CD4-positive, alpha-beta T cell treated with Interferon gamma for 1 hour (primary cell): Measurements from ENCODE around the gene PRDX3.

ENCODE experiments used
- DNase-seq: peaks from one replicate; pipeline ENCODE4 v3.0.0-alpha.2; 2020

Gene PRDX3

GRCh38 chr10:119178372-119179119, at the start of gene PRDX3:
PRDX3 (minus strand) TSS chr10:119178812; CDS start chr10:119178790, 22 bp downstream.
- DNase-seq, result peak; percentile 88

- no peak for DNase-seq
Measured at GRCh38 chr10:119227825-119228224, 49.2 kb upstream of the PRDX3 start.

DNA sequence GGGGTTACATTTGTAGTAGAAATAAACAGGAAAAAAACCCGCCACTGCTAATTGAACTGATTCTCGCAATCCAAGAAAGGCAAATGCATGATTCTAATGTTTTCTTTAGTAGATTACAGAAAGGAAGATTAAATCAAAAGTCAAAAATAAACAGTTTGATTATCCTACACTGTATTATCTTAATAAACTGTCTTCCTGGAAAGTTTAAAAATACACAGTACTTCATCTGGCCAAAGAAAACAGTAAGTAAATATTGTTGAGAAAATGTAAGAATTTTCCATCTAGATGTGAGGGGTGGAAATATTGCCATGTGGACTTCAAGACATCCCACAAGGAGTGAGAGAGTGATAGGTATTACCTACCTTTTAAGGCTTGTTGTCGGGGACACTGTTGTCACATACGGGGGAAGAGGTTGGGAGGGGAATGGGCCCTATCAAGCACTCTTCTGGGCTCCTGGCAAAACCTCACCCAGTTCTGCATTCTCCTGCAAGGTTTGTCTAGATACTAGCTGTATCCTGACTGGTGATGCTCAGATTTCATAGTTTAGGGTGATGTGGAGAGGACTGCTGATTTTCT, 46.6 kb upstream of the PRDX3 start:
- DNase-seq, result no peak

DNA sequence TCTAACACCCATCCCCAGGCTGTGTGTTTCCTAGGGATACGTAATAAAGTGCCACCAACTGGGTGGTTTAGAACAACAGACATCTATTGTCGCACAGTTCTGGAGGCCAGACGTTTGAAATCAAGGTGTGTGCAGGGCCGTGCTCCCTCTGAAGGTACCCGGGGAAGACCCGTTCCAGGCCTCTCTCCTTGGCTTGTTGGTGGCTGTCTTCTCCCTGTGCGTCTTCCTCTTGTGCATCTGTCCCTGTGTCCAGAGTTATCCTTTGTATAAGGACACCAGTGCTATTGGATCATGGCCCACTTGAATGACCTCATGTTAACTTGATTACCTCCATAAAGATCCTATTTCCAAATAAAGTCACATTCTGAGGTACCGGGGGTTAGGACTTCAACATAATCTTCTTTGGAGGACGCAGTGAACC, 44.4 kb upstream of the PRDX3 start:
- DNase-seq, result no peak

DNA sequence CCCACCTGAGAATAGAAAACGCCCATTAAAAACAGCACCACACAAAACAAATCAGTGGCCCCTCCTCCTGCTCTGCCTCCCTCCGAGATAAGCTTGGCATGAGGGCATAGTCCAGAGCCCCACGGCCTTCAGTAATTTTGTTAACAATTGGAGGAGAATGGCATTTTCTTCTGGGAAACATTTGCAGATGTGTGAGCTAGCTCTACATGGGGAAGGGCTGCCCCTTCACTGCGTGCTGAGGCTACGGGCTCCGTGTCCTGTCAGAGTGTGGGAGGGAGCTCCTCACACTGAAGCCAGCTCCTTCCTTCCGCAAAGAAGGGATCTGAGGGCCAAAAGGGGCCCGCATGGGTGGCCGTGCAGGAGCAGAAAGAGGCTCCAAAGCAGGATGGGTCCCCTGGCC, 43.9 kb upstream of the PRDX3 start:
- DNase-seq, result no peak

- no peak for DNase-seq
Measured at GRCh38 chr10:119221666-119222065, 43.1 kb upstream of the PRDX3 start.

DNA sequence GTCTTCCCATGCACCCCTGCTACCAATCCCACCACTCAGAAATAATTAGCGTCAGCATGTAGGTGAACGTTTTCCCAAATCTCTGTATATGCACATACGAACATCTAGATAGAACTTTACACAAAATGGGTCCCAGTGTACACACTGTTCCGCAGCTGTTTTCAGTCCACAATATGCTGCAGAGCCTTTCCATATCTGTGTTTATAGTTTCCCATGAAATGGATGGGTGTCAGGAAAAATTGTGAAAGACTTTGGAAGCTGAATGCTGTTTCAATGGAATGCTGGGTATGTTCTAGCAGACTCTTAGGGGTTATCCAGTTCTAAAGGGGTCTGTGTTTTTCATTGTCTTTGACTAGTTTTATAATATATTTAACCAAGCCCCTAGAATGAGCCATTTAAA, 42.6 kb upstream of the PRDX3 start:
- no peak for DNase-seq

GRCh38 chr10:119219871-119220270, 41.3 kb upstream of the PRDX3 start:
- DNase-seq, result no peak

DNA sequence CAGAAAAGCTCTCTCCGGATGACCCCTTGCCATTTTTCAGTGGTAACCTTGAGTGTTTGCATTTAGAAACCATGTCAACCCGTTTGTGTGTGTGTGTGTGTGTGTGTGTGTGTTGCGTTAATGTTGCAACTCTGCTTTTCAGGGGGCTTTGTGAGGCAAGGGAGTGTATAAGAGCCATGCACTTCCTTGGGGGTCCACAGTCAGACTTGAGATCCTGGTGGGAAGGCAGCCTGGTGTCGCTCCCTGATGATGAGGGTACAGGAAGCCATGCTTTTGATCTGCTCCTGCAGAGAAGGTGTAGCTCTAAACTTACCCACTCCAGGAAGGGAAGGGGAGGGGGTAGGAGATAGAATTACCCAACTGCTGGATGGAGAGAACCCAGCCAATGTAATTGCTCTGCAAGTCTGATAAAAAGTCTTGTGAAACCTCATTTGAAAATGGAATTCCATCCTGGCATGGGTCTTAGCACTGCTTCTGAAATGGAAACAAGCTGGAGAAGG, 39.4 kb upstream of the PRDX3 start:
- no peak for DNase-seq

DNA sequence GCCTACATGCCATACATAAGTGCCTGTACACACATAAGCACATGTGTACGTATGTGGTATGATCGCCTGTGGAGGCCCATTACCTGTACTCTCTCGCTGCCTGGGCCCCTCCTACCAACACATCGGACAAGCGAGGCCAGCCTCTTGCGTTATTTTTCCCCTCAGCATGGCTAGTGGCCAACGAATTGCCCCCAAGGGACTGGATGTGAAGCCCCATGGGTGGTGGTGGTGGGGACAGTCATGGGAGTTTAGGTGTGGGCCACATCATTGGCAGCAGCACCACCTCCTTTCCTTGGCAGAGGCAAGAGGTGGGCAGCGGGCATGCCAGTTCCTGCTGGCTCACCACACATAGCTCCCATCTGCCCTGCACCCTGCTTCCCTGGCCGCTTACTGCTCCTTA, 38.8 kb upstream of the PRDX3 start:
- no peak for DNase-seq

- no peak for DNase-seq
Measured at GRCh38 chr10:119216127-119216526, 37.5 kb upstream of the PRDX3 start.

DNA sequence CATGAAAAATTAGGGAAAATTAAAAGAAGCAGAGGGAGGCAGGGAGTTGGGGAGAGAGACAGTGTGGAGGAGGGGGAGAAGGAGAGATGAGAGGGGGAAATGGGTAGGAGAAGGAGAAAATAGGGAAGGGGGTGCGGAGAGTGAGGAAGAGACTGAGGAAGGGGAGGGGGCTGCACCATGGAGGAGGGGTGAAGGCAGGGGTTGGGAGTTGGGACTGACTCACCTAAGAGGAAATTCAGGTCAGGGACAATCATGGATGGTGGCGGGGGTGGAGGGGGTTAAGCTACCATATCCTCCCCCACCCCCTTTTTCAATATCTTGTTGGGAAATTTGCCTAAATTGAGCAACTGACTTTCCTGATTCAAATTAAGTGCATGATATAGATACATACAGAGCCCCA, 36.8 kb upstream of the PRDX3 start:
- DNase-seq, result no peak

GRCh38 chr10:119211625-119212441, 33.2 kb upstream of the PRDX3 start:
- DNase-seq, result no peak

- DNase-seq, result no peak
Measured at GRCh38 chr10:119211176-119211575, 32.6 kb upstream of the PRDX3 start.

DNA sequence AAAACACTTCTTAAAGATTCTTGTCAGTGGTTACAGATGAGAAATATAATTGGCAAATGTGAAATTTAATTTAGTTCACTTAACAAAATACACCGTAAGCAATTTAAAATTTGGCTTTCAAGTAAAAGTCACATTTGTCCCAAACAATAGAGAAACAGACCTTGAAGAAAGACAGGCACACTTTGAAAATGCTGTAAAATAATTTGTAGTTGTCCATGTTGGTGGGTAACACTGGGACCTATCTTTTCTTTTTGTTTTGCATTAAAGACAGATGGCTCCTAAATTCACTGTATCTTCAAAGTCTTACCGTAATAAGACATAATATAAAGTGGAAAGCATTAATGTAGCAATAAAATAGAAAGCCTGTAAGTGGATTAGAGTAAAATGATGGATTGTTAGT, 32.0 kb upstream of the PRDX3 start:
- DNase-seq, result no peak

- DNase-seq, result no peak
Measured at GRCh38 chr10:119209736-119210355, 31.2 kb upstream of the PRDX3 start.

DNA sequence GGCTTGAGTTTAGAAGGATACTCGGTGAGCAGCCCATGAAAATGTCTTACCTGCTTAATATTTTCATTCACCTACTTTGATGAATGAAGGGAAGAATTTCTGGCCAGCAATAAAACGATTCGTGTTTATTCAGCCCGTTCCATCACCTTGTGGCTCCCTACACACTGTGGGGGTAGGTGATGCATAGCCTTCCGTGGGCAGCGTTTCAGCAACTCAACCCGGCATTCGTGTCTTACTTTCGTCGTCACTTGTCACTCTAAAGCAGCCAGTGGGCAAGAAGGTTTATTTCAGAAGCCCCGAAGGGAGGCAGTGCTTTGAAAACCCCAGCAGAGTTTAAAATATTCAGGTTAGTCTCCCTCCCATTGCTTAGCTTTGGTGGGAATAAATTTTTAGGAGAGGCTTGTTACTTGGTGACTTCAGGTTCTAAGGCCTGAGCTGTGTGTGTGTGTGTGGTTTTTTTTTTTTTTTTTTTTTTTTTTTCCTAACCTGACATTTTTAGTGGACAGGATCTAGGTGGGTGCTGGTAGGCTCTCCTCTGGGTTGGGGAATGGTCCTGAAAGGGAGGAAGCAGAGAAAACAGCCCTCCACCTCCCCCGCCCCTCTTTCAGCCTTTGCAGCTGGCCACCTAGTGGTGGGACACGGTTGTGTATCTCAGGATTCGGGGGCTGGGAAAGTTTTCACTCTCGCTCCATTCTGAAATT, 30.6 kb upstream of the PRDX3 start:
- DNase-seq, result peak; percentile 42

DNA sequence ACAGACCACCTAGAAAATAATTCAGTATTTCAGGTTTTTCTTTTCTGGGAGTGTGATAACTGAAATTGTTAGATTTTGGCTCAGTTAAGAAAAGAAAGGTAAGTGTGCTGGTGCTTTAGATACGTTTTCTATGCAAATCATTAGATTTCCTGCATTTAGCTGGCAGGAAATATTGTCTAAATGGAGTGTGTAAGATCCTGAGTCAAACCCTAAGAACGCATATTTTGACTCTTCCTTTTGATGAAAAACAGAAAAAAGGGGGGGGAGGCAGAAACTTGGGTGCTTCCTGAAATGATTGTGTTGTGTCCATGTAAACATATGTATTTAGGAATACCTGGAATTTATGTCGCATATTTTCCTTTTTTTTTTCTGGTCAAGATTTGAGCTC, 29.9 kb upstream of the PRDX3 start:
- no peak for DNase-seq

- no peak for DNase-seq
Measured at GRCh38 chr10:119207713-119208552, 29.3 kb upstream of the PRDX3 start.

DNA sequence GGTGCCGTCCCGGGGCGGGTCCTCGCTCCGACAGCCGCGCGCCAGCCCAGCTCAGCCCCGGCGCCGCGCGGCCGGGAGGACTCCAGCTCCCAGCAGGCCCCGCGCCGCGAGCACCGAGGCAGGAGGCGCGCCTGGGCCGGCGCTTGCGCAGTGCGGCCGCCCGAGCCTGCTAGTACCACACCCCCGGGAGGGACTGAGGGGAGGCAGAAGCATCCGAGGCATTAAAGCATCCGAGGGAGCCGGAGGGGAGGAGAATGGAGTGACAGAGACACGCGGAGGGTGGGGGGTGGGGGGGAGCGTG, 28.7 kb upstream of the PRDX3 start, which contains the start of gene GRK5:
TSS of gene GRK5 (plus strand) at position 206 of the 301 bp plus-strand sequence. CDS start 347 bp downstream, outside the sequence.
- peak; percentile 98 for DNase-seq

- DNase-seq, result peak; percentile 71
Measured at GRCh38 chr10:119206603-119207365, 28.2 kb upstream of the PRDX3 start.
